ENCODE measurements around the gene PER1. TPM values are rescaled to one million over a fixed set of nuclear protein-coding genes. Genes with fewer than 3 reads are reported as not detected.

The PER1 gene
- total and polyA plus RNA-seq, 2 of the 13 experiments (the other 11 are each of a cell fraction or from before 2014, with no cell fraction given): 2.6 to 3.6 TPM

DNA sequence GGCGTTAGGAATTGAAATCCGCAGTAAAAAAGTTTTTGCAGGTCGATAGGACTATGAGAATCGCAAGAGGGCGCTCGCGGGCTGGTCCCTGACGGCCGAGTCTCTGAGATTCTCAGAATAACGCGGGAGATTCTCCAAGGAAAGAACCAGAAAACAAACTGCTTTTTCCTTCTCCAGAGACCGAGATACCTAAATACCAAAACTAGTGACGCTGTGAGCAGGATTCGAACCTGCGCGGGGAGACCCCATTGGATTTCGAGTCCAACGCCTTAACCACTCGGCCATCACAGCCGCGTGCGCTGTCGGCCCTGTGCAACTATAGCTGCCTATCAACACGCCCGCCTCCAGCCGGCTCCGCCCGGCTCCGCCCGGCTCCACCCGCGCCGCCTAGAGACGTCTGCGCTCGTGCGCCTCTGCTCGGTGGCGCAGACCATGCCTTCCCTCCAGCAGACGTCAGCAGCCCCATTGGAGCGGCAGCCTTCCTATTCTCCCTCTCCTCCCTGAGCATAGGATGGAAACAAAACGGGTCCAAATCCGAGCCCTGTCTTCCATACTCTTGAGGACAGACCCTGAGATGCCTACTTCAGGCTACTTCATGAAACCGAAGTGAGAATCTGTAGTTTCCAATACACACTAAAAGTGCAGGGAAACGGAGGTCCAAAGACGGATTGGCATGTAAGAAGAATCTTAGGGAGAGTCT, 13.4 kb downstream of the PER1 start (continued):
- TF ChIP-seq, protein P1, sequence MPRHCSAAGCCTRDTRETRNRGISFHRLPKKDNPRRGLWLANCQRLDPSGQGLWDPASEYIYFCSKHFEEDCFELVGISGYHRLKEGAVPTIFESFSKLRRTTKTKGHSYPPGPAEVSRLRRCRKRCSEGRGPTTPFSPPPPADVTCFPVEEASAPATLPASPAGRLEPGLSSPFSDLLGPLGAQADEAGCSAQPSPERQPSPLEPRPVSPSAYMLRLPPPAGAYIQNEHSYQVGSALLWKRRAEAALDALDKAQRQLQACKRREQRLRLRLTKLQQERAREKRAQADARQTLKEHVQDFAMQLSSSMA (CRISPR knock-in tag; IDR thresholded peaks at IDR 0.05): no peak
- TF ChIP-seq KLF12 (CRISPR knock-in tag; IDR thresholded peaks at IDR 0.05; ENCODE audit: borderline replicate concordance): peak; percentile 98
- no peak for TF ChIP-seq GTF3A (CRISPR knock-in tag; conservative IDR thresholded peaks at IDR 0.05)
- peak; percentile 84 for TF ChIP-seq SAP130 (CRISPR knock-in tag; IDR thresholded peaks at IDR 0.05; ENCODE audit: low read depth)
- TF ChIP-seq FOXA3 (CRISPR knock-in tag; IDR thresholded peaks at IDR 0.05): peak; percentile 36; the same call in 1 of the 2 replicates
- TF ChIP-seq MEF2D (CRISPR knock-in tag; IDR thresholded peaks at IDR 0.05): peak; percentile 25; the same call in 1 of the 2 replicates
- TF ChIP-seq ZNF121 (CRISPR knock-in tag; IDR thresholded peaks at IDR 0.05): peak; percentile 44; the same call in 1 of the 2 replicates
- peak; percentile 82 for TF ChIP-seq CHD2 (IDR thresholded peaks at IDR 0.05; ENCODE audit: low read depth, low read length)
- no peak for TF ChIP-seq MLLT10 (CRISPR knock-in tag; IDR thresholded peaks at IDR 0.05)
- no peak for TF ChIP-seq NFIB (CRISPR knock-in tag; IDR thresholded peaks at IDR 0.05; ENCODE audit: borderline replicate concordance)
- TF ChIP-seq, protein P2, sequence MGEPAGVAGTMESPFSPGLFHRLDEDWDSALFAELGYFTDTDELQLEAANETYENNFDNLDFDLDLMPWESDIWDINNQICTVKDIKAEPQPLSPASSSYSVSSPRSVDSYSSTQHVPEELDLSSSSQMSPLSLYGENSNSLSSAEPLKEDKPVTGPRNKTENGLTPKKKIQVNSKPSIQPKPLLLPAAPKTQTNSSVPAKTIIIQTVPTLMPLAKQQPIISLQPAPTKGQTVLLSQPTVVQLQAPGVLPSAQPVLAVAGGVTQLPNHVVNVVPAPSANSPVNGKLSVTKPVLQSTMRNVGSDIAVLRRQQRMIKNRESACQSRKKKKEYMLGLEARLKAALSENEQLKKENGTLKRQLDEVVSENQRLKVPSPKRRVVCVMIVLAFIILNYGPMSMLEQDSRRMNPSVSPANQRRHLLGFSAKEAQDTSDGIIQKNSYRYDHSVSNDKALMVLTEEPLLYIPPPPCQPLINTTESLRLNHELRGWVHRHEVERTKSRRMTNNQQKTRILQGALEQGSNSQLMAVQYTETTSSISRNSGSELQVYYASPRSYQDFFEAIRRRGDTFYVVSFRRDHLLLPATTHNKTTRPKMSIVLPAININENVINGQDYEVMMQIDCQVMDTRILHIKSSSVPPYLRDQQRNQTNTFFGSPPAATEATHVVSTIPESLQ (CRISPR knock-in tag; conservative IDR thresholded peaks at IDR 0.05): no peak; the same call in 1 of the 2 replicates
- no peak for TF ChIP-seq ZNF839 (CRISPR knock-in tag; IDR thresholded peaks at IDR 0.05; ENCODE audit: borderline replicate concordance)
- TF ChIP-seq FOXO1 (CRISPR knock-in tag; IDR thresholded peaks at IDR 0.05): peak; percentile 25; the same call in 1 of the 2 replicates
- TF ChIP-seq ZNF567 (CRISPR knock-in tag; IDR thresholded peaks at IDR 0.05; ENCODE audit: borderline replicate concordance): no peak; the same call in 1 of the 2 replicates
- TF ChIP-seq, protein P3, sequence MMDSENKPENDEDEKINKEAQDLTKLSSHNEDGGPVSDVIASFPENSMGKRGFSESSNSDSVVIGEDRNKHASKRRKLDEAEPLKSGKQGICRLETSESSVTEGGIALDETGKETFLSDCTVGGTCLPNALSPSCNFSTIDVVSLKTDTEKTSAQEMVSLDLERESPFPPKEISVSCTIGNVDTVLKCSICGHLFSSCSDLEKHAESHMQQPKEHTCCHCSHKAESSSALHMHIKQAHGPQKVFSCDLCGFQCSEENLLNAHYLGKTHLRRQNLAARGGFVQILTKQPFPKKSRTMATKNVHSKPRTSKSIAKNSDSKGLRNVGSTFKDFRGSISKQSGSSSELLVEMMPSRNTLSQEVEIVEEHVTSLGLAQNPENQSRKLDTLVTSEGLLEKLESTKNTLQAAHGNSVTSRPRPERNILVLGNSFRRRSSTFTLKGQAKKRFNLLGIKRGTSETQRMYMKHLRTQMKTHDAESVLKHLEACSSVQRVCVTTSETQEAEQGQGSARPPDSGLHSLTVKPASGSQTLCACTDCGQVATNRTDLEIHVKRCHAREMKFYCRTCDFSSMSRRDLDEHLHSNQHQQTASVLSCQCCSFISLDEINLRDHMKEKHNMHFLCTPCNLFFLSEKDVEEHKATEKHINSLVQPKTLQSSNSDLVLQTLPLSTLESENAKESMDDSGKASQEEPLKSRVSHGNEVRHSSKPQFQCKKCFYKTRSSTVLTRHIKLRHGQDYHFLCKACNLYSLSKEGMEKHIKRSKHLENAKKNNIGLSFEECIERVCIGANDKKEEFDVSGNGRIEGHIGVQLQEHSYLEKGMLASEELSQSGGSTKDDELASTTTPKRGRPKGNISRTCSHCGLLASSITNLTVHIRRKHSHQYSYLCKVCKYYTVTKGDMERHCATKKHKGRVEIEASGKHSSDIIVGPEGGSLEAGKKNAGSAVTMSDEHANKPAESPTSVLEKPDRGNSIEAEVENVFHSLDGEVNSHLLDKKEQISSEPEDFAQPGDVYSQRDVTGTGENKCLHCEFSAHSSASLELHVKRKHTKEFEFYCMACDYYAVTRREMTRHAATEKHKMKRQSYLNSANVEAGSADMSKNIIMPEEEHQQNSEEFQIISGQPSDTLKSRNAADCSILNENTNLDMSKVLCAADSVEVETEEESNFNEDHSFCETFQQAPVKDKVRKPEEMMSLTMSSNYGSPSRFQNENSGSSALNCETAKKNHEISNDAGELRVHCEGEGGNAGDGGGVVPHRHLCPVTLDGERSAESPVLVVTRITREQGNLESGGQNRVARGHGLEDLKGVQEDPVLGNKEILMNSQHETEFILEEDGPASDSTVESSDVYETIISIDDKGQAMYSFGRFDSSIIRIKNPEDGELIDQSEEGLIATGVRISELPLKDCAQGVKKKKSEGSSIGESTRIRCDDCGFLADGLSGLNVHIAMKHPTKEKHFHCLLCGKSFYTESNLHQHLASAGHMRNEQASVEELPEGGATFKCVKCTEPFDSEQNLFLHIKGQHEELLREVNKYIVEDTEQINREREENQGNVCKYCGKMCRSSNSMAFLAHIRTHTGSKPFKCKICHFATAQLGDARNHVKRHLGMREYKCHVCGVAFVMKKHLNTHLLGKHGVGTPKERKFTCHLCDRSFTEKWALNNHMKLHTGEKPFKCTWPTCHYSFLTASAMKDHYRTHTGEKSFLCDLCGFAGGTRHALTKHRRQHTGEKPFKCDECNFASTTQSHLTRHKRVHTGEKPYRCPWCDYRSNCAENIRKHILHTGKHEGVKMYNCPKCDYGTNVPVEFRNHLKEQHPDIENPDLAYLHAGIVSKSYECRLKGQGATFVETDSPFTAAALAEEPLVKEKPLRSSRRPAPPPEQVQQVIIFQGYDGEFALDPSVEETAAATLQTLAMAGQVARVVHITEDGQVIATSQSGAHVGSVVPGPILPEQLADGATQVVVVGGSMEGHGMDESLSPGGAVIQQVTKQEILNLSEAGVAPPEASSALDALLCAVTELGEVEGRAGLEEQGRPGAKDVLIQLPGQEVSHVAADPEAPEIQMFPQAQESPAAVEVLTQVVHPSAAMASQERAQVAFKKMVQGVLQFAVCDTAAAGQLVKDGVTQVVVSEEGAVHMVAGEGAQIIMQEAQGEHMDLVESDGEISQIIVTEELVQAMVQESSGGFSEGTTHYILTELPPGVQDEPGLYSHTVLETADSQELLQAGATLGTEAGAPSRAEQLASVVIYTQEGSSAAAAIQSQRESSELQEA (CRISPR knock-in tag; IDR thresholded peaks at IDR 0.05; ENCODE audit: not compliant biosample characterization): no peak
- TF ChIP-seq ZNF331 (CRISPR knock-in tag; IDR thresholded peaks at IDR 0.05): peak; percentile 85
- no peak for TF ChIP-seq ZNF296 (CRISPR knock-in tag; conservative IDR thresholded peaks at IDR 0.05)
- TF ChIP-seq MBD4 (IDR thresholded peaks at IDR 0.05; ENCODE audit: borderline replicate concordance, low read length): no peak
- TF ChIP-seq ZNF746 (CRISPR knock-in tag; IDR thresholded peaks at IDR 0.05): peak; percentile 87

Measured in HepG2 (cell line).